H1 (cell line): ENCODE data around the gene SOST. TPM values are rescaled to one million over a fixed set of nuclear protein-coding genes. Genes with fewer than 3 reads are reported as not detected.
A peak's percentile ranks its signal among the peaks of the same experiment; 100 is the strongest.

ENCODE experiments used
- ASH2L ChIP-seq: fragments of 200-600, 300-600 bp; sonication (generic); IDR thresholded peaks from one replicate; pipeline ENCODE4 v1.7.1; 2017; ENCODE audit warnings: low read length
- BACH1 ChIP-seq: IDR thresholded peaks from 2 replicates; pipeline ENCODE4 v1.6.1; 2012; ENCODE audit warnings: low read length, improper control_type of control experiment
- GTF2F1 ChIP-seq: IDR thresholded peaks from 2 replicates; pipeline ENCODE4 v1.6.1; 2012; ENCODE audit warnings: low read depth, low read length, improper control_type of control experiment, borderline replicate concordance
- KDM1A ChIP-seq: fragments of 200-600, 300-600 bp; sonication (generic); IDR thresholded peaks from 2 replicates; pipeline ENCODE4 v1.7.1; 2016; ENCODE audit warnings: mild to moderate bottlenecking, low read length, borderline replicate concordance
- KDM5A ChIP-seq: fragments of 200-600 bp; IDR thresholded peaks from 2 replicates; pipeline ENCODE4 v1.7.1; 2012; ENCODE audit warnings: mild to moderate bottlenecking, low read length, inconsistent platforms, mixed read lengths
- NANOG ChIP-seq: IDR thresholded peaks from 2 replicates; pipeline ENCODE4 v1.6.1; 2011; ENCODE audit warnings: low read length, low read depth, mild to moderate bottlenecking, inconsistent platforms; ENCODE audit not compliant: insufficient read depth, poor library complexity, severe bottlenecking
- RBBP5 ChIP-seq: IDR thresholded peaks from 2 replicates; pipeline ENCODE4 v1.7.1; 2012; ENCODE audit warnings: low read depth, mild to moderate bottlenecking, inconsistent platforms, low read length, moderate library complexity, borderline replicate concordance
- RFX5 ChIP-seq: IDR thresholded peaks from 2 replicates; pipeline ENCODE4 v1.6.1; 2011; ENCODE audit warnings: low read depth, low read length, improper control_type of control experiment, borderline replicate concordance
- SIRT6 ChIP-seq: IDR thresholded peaks from one replicate; pipeline ENCODE4 v1.7.1; 2012; ENCODE audit warnings: low read length, inconsistent platforms
- SP1 ChIP-seq: IDR thresholded peaks from 2 replicates; pipeline ENCODE4 v1.6.1; 2011; ENCODE audit warnings: low read depth, low read length
- SP4 ChIP-seq: IDR thresholded peaks from 2 replicates; pipeline ENCODE4 v1.6.1; 2012; ENCODE audit warnings: low read length, inconsistent platforms
- TBP ChIP-seq: IDR thresholded peaks from 2 replicates; pipeline ENCODE4 v1.6.1; 2011; ENCODE audit warnings: low read depth, low read length, improper control_type of control experiment
- TCF12 ChIP-seq: IDR thresholded peaks from 2 replicates; pipeline ENCODE4 v1.6.1; 2011; ENCODE audit warnings: low read depth, mild to moderate bottlenecking, low read length
- polyA plus RNA-seq, 7 experiments: library from polyadenylated mRNA; depleted of rRNA in 3 of 7; stranded (reverse) in 5 of 7; unstranded in 2 of 7; fragments of >200 nt in 5 of 7; fragments of 200-250 nt in 2 of 7; gene quantifications; 1 replicate in 5 of 7; 2 replicates in 1 of 7; 4 replicates in 1 of 7; pipeline versions ENCODE4 v1.2.1 to v1.2.3, GENCODE V29; 2011 to 2013; ENCODE audit warnings: missing spikeins in 2 of 7, mixed read lengths in 2 of 7
- total RNA-seq: library from RNA; stranded (reverse); fragmentation: NEBNext Ultra II Directional; extraction: Animal tissue kit (Norgen Biotek cat#: 25700); gene quantifications from 2 replicates; pipeline ENCODE4 v1.2.1, GENCODE V29; 2021
- TF ChIP-seq, protein P1 (sequence below), 3 experiments: IDR thresholded peaks; 1 replicate in 2 of 3; 2 replicates in 1 of 3; pipeline versions ENCODE4 v1.5.1 to v1.6.1; 2011; ENCODE audit warnings: low read length in 3 of 3, mild to moderate bottlenecking in 3 of 3, inconsistent platforms in 2 of 3, low read depth in 1 of 3, moderate library complexity in 1 of 3; ENCODE audit not compliant: insufficient read depth in 1 of 3; ENCODE audit errors: control extremely low read depth in 1 of 3
- TF ChIP-seq, protein P2 (sequence below): IDR thresholded peaks from 2 replicates; pipeline ENCODE4 v1.6.1; 2012; ENCODE audit warnings: inconsistent platforms
- TF ChIP-seq, protein P3 (sequence below): IDR thresholded peaks from 2 replicates; pipeline ENCODE4 v1.6.1; 2012; ENCODE audit warnings: low read length, inconsistent platforms

Gene SOST
- total and polyA plus RNA-seq, 2 of the 8 experiments (the other 6 are each of a cell fraction or from before 2014, with no cell fraction given) = 0.08 TPM; not detected in 1

DNA sequence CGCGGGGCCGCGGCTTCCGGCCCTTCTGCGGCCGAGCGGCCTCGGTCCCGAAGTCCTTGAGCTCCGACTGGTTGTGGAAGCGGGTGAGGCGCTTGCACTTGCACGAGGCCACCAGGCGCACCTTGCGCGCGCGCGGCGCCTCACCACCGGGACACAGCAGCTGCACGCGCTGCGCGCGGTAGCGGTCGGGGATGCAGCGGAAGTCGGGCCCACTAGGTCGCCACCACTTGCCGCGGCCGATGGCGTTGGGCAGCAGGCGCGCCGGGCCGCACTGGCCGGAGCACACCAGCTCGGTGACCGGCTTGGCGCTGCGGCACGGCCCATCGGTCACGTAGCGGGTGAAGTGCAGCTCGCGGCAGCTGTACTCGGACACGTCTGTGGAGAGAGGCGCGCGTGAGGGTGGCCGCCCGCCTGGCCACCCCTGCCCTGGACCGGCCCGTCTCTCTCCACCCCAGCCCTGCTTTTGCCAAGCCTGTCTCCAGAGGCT is 3.2 kb downstream of the SOST start (continued):
- TF ChIP-seq, protein P1, sequence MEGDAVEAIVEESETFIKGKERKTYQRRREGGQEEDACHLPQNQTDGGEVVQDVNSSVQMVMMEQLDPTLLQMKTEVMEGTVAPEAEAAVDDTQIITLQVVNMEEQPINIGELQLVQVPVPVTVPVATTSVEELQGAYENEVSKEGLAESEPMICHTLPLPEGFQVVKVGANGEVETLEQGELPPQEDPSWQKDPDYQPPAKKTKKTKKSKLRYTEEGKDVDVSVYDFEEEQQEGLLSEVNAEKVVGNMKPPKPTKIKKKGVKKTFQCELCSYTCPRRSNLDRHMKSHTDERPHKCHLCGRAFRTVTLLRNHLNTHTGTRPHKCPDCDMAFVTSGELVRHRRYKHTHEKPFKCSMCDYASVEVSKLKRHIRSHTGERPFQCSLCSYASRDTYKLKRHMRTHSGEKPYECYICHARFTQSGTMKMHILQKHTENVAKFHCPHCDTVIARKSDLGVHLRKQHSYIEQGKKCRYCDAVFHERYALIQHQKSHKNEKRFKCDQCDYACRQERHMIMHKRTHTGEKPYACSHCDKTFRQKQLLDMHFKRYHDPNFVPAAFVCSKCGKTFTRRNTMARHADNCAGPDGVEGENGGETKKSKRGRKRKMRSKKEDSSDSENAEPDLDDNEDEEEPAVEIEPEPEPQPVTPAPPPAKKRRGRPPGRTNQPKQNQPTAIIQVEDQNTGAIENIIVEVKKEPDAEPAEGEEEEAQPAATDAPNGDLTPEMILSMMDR (IDR thresholded peaks at IDR 0.05; ENCODE audit: control extremely low read depth in 1 of 3, insufficient read depth in 1 of 3, low read depth in 1 of 3, low read length in 3 of 3) = peak in 2 of 3 experiments; percentile 9 to 50; a peak in 3 of 4 replicates
- TF ChIP-seq SP4 = no peak
- TF ChIP-seq TCF12 = no peak
- peak; percentile 59; the same call in 1 of the 2 replicates for TF ChIP-seq RBBP5
- no peak; the same call in 1 of the 2 replicates for TF ChIP-seq BACH1
- no peak for TF ChIP-seq SP1
- TF ChIP-seq RFX5 = no peak
- peak; percentile 51 for TF ChIP-seq ASH2L
- TF ChIP-seq SIRT6 = no peak
- TF ChIP-seq, protein P2, sequence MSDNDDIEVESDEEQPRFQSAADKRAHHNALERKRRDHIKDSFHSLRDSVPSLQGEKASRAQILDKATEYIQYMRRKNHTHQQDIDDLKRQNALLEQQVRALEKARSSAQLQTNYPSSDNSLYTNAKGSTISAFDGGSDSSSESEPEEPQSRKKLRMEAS = peak; percentile 95
- peak; percentile 43; the same call in 1 of the 2 replicates for TF ChIP-seq KDM1A
- TF ChIP-seq KDM5A = no peak
- TF ChIP-seq GTF2F1 = no peak; the same call in 1 of the 2 replicates
- no peak for TF ChIP-seq NANOG
- TF ChIP-seq, protein P3, sequence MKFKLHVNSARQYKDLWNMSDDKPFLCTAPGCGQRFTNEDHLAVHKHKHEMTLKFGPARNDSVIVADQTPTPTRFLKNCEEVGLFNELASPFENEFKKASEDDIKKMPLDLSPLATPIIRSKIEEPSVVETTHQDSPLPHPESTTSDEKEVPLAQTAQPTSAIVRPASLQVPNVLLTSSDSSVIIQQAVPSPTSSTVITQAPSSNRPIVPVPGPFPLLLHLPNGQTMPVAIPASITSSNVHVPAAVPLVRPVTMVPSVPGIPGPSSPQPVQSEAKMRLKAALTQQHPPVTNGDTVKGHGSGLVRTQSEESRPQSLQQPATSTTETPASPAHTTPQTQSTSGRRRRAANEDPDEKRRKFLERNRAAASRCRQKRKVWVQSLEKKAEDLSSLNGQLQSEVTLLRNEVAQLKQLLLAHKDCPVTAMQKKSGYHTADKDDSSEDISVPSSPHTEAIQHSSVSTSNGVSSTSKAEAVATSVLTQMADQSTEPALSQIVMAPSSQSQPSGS = no peak
- TF ChIP-seq TBP = no peak
